ELR (cell line): ENCODE results near the gene ZNF217.
"Not testable (repeated sequence)": the region's sequence is repeated elsewhere in the genome, so short reads cannot be mapped to it uniquely, and the experiment has no call there.

Experiments used
- DNase-seq: peaks from one replicate; pipeline ENCODE4 v3.0.0-alpha.2; 2015; ENCODE audit warnings: low read depth

The ZNF217 gene

DNA sequence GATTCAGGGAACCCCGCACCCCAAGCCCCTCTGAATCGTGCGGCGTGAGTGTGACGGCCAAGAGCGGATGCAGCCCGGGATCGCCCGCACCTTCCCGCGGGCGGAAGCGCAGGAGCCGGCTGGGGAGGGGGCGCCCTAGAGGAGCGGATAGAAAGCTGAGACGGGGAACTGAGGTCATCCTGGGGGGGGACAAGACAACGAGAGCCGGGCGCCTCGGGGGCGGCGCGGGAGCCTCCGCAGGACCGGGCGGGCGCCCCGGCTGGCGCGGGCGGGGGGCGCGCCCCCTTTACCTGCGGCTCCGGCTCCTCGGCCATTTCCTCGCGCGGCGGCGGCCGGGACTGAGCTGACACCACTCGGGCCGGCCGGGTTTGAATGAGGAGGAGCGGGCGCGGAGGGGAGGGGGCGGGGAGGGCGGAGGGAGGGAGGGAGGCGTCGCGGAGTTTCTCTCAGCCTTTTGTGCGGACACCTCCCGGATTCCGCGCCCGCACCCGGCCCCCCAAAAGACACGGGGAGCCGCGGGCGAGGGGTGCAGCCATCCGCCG is at the start of gene ZNF217:
Gene ZNF217, minus strand, starts transcription at position 374 of the 542 bp plus-strand sequence. CDS start 11,013 bp downstream, outside the sequence.
- peak; percentile 77 for DNase-seq

DNA sequence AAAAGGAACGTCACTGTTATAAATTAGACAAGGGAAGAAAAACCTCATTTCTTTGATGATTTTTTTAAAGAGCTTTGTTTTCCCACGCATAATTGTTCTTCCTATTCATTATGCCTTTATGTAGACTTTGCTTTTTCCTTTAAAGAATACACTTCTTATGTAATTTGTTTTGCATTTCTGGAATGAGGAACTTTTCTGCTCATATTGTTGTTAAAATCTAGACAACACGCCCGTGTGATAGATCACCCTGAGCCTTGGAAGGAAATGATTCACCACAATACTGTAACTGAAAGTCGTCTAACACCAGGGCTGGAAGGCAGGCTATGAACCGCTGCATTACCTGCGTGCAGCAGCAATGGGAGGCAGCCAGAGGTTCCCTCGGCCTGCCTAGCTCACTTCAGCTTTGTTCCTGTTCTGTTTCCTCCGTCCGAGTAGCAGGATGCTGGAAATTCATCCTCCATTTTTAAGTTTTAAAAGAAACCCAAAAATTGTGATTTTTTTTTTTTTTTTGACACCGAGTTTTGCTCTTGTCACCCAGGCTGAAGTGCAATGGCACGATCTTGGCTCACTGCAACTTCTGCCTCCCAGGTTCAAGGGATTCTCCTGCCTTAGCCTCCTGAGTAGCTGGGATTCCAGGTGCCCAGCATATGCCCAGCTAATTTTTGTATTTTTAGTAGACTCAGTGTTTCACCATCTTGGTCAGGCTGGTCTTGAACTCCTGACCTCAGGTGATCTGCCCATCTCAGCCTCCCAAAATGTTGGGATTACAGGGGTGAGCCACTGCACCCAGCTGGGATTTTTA is 49.6 kb upstream of the ZNF217 start:
- DNase-seq: peak; percentile 92

DNA sequence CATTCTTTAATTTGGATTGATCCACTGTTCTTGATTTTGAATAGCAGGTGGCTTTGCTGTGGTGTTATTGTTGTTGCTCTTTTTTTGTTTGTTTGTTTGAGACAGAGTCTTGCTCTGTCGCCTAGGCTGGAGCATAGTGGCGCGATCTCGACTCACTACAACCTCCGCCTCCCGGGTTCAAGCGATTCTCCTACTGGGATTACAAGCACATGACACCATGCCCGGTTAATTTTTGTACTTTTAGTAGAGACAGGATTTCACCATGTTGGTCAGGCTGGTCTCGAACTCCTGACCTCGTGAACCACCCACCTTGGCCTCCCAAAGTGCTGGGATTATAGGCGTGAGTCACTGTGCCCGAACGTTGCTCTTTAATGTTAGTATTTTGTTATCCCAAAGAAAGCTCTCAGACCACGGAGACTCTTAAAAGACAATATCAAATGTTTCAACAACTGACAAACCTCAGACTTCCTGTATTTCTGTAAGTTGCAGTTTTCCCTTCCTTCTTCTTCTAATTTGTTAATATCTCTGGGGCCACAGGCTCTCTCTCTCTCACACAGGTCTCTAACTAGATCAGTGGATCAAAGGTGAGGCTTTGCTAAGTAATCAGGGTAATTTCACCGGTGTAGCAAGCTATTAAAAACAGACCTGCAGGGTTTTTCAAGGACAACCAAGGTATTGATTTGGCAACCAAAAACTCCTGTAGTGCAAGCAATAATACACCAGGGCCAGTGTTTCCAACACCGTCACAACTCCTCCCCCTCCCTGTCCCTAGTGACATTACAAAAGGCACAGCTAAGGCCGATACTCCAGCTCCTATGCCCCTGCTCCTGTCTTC is 48.8 kb upstream of the ZNF217 start:
- DNase-seq: peak; percentile 81

DNA sequence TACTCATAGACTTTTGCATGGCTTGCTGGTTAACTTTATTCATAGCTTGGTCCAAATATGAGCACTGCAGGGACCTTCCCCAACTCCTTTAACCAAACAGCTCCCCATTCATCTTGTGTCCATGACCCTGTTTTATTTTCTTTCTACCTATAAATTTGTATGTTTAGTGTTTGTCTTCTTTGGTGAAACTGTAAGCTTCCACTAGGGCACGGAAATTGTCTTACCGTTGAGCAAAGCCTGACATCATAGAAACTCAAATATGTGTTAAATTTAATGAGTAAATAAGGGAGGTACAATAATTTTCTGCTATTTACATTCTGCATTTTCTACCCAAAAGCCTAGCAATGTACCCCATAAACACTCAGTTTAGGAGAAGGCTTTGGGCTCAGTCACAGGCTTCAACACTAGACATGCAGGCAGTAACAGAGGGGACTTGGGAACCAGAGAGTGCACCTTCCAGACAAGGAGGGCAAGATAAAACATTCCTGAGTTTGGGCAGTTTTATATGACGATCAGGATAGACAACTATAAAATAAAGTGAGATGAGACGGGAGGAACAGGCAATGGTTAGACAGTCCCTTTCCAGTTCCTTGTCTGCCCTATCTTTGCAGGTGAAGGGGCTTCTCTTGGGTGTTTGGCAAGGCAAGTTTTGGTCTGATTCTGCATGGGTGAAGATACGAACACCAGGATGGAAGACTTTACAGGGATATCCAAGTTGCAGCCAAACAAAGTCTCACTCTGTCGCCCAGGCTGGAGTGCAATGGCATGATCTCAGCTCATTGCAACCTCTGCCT is 46.2 kb upstream of the ZNF217 start:
- DNase-seq: no peak

DNA sequence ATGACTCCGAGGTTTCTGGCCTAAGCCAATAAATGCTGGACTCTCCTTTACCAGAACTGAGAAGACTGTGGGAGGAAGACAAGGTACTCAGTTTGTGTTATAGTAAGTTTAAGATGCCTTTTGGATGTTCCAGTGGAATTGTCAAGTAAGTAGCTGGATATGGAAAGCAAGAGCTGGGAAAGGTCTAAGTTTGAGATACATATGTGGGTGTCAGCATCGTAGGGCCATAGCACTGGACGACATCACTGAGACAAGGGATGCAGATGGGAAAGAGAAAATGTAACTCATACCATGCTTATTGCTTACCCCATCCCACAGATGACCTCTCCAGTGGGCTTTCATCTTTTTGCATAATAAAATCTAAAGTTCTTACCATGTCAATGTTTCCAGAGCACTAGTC is 45.5 kb upstream of the ZNF217 start:
- no peak for DNase-seq

DNA sequence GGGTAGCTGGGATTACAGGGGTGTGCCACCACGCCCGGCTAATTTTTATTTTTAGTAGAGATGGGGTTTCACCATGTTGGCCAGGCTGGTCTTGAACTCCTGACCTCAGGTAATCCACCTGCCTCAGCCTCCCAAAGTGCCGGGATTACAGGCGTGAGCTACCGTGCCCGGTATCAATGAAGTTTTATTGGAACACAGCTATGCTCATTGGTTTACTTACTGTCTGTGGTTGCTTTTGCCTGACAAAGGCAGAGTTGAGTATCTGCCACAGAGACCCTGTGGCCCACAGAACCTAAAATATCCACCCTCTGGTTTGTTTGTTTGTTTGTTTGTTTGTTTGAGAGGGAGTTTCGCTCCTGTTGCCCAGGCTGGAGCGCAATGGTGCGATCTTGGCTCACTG is 43.7 kb upstream of the ZNF217 start:
- DNase-seq: not testable (repeated sequence)

DNA sequence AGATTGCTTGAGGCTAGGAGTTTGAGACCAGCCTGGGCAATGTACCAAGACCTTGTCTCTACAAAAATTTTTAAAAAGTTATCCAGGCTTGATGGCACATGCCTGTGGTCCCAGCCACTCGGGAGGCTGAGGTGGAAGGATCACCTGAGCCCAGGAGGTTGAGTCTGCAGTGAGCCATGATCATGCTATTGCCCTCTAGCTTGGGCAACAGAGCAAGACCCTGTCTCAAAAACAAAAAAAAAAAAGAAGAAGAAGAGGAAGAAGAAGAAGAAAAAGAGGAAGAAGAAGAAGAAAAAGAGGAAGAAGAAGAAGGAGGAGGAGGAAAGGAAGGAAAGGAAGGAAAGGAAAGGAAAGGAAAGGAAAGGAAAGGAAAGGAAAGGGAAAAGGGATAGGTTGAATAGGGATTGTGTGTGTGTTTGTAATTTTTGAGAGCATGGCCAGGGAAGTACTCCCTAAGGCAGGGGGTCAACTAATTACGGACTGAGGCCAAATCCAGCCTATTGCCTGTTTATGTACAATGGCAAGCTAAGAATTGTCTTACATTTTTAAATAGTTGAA is 43.0 kb upstream of the ZNF217 start:
- no peak for DNase-seq

DNA sequence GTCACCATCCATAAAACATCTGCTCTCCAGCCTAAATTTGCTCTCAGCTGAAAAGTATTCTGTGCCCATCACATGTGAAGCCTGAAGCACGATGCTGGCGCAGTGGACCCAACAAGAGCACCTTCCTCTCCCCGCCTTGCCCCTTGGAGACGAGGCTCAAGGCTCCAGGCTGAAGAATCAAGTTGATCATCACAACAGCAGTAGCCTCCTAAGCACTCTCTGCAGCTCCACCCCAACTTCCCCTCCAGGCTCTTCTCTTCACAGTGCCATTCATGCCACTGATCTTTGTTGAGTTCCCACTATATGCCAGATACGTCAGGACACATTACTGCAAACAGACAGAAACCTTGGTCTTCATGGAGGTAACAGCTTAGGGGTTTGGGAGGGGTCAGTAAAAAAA is 41.6 kb upstream of the ZNF217 start:
- no peak for DNase-seq

DNA sequence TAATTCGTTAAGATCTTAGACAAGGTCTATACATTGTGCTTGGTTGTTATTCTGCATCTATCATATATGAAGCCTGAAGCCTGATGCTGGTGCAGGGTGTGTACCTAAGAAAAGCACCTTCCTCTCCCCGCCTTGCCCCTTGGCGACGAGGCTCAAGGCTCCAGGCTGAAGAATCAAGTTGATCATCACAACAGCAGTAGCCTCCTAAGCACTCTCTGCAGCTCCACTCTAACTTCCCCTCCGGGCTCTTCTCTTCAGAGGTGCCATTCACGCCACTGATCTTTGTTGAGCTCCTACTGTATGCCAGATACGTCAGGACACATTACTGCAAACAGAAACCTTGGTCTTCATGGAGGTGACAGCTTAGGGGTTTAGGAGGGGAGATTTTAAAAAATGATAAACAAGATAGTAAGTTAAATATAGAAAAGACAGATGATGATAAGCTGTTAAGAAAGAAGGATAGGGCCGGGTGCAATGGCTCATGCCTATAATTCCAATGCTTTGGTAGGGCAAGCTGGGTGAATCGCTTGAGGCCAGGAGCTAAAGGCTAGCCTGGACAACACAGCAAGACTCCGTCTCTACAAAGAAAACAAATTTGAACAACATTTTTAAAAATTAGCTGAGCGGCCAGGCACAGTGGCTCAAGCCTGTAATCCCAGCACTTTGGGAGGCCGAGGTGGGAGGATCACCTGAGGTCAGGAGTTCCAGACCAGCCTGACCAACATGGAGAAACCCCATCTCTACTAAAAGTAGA is 38.4 kb upstream of the ZNF217 start:
- DNase-seq: no peak

DNA sequence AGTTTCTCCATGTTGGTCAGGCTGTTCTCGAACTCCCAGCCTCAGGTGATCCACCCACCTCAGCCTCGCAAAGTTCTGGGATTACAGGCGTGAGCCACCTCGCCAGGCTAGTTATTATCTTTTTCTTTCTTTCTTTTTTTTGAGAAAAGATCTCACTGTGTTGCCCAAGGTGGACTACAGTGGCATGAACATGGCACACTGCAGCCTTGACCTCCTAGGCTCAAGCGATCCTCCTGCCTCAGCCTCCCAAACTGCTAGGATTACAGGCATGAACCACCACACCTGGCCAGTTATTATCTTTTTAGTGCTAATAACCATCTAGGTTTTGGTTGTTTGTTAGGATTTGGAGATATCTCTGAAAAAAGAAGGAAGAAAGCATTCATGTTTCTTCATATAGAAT is 35.8 kb upstream of the ZNF217 start:
- DNase-seq: no peak

DNA sequence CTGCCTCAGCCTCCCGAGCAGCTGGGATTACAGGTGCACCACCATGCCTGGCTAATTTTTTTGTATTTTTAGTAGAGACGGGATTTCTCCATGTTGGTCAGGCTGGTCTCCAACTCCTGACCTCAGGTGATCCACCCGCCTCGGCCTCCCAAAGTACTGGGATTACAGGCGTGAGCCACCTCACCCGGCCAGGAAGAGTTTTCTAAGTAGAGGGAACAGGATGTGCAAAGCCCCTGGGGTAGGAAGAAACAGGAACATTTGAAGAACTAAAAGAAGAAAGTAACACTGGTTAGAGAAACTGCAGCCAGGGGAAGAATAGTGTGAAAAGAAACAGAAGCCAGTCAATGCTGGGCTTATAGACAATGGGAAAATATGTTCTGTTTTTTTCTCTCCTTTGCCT is 35.1 kb upstream of the ZNF217 start:
- DNase-seq: not testable (repeated sequence)

DNA sequence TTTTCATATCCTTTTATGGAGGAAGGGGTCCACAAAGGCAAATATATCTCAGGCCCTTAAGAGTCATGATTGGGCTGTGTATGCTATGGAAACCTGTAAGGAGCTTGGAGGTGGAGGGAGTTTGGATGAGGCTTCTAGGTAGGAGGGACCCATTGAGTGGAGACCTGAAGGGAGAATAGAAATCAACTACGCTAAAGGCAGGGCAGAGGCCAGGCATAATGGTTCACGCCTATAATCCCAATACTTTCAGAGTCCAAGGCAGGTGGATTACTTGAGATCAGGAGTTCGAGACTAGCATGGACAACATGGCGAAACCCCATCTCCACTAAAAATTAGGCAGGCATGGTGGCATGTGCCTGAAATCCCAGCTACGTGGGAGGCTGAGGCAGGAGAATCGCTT is 34.4 kb upstream of the ZNF217 start:
- no peak for DNase-seq

DNA sequence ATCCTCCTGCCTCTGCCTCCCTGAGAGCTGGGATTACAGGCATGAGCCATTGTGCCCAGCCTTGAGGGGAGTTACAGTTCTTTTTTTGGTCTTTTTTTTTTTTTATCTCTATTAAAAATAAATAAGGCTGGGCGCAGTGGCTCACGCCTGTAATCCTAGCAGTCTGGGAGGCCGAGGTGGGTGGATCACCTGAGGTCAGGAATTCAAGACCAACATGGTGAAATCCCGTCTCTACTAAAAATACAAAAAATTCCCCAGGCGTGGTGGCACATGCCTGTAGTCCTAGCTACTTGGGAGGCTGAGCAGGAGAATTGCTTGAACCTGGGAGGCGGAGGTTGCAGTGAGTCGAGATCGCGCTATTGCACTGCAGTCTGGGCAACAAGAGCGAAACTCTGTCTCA is 33.4 kb upstream of the ZNF217 start:
- DNase-seq: not testable (repeated sequence)

DNA sequence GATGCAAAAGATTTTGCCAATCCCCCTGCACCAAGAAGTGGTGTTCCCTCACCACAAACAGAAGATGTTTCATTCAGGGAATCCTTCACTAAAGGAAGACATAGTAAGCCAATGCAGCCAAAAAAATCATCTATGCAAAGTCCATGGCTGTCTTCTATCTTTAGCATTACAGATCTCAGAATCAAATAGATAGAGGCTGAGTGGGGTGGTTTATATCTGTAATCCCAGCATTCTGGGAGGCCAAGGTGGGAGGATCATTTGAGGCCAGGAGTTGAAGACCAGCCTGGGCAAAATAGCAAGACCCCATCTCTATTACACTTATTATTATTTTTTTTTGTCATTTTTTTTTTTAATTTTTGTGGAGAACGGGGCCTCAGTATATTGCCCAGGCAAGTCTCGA is 32.9 kb upstream of the ZNF217 start:
- no peak for DNase-seq

DNA sequence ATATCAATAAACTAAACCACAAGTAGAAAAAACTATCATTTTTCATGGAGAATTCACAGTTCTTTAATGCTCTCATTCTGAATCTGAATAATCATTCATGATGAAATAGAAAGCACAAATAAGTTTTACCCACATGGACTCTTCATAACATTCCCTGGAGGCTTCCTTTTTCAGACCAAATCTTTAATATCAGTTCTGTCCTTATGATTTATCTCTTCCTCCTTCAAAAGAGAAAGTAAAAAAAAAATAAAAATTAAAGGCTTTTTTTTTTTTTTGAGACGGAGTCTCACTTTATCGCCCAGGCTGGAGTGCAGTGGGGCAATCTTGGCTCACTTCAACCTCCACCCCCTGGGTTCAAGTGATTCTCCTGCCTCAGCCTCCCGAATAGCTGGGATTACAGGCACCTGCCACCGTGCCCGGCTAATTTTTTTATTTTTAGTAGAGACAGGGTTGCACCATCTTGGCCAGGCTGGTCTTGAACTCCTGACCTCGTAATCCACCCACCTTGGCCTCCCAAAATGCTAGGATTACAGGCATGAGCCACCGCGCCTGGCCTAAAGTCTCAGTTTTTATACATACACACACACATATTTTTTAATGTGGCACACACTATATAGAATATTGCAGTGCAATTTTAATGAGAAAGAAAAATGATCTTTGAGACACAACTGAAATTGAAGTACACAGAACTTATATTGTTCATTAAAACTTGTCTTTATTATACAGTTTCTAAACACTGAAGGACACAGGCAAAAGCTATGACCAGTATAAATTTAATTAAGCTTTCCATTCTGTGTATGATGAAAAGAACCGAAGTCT is 31.9 kb upstream of the ZNF217 start:
- no peak for DNase-seq

DNA sequence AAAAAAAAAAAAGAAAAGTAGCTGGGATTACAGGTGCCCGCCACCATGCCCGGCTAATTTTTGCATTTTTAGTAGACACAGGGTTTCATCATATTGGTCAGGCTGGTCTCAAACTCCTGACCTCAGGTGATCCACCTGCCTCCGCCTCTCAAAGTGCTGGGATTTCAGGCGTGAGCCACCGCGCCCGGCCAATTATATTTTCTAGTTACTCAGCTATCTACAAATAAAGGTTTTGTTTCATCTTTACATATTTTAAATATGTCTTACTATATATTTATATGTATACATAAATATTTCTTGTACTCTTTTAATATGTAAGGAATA is 31.2 kb upstream of the ZNF217 start:
- not testable (repeated sequence) for DNase-seq

DNA sequence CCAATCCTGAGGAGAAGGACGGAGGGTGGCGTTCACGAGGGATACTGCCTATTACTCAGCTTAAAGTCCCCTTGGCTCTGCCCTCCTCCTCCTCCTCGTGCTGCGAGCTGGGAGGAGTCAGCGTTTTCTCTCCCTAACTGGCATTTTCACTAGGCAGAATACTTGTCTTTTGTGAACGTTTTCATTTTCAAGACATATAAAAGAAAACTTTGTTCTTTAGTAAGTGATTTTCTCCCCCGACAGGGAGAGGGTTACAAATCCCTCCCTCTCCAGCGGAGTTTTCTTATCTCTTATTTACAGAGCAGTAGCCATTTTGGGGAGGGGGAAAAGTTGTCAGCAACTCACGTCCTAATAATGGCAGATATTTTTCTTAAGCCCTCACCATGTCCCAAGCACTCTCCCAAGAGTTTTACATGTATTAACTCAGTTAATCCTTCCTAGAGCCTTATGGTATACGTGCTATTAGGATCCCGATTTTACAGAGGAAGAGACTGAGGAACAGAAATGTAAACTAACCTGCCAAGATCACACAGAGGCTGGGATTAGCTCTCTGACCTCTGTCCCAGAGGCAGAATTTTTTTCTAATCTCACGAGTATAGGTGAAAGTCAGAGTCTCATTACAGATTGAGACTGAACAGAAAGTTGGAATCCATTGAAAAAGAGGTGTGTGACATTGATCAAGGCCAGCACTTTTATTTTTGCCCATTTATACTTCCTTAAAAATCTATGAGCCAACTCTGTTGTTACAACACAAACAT is 30.0 kb upstream of the ZNF217 start:
- DNase-seq: peak; percentile 92

DNA sequence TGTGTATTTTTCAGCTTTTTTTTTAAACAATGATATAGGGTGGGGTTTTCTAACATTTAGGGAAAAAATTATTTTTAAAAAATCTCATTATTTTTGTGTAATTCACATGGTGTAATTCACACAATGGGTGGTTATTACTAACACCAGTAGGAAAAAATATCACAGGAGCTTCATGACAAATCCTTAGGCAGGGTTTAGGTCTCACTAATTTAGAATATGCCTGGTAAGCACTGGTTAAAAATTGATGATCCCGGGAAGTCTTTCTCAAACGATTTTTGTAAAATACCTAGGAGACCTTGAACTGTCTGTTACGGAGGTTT is 29.5 kb upstream of the ZNF217 start:
- no peak for DNase-seq

DNA sequence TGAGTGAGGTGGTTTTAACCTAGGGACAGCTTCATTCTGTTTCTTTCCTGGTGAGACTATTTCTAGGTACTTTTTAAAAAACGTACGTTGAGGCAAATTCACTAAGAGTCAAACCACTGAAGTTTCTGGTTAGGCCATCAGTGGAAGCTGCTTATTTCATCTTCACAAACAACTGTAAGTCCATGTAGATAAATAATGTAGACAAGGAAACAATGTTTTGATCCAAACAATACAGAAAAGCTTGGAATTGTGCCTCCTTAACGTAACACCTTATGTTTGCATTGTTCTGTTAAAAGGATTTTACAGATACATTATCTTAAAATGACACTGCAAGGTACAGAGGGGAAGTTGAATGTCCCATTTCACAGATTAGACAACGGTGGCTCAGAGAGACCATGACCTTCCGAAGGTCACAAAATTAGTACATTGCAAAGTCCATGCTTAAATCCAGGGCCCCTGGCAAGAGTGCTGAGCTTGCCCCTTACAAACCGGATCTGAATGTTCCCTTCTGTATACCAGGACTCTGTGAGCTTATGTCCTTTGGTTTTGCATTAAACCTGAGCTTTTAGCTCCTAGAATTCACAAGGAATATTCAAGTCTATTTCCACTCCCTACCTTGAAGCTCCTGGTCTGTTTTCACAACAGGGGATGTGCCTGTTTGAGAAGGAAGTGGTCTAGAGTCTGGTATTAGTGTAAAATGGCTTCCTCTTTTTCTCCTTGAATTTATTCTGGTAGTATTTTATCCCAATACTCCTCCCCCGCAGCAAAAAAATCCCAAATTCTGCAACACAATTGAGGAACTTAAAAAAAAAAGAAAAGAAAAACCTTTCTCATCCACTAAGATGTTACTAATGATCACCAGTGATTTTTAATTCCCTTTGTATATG is 28.9 kb upstream of the ZNF217 start:
- DNase-seq: peak; percentile 33
